Sigmoid colon (tissue), 7 donors: ENCODE measurements around the gene SLC36A1. TPM values are rescaled to one million over a fixed set of nuclear protein-coding genes. Genes with fewer than 3 reads are reported as not detected.
A peak's percentile ranks its signal among the peaks of the same experiment; 100 is the strongest.

ENCODE experiments used
- DNase-seq: peaks from one replicate; pipeline ENCODE4 v3.0.0-alpha.2; 2019
- H3K27ac ChIP-seq, 4 donors: fragments of 200-600 bp; sonication (generic); one replicate each; pipeline ENCODE4 v1.5.1; 2016 to 2019; ENCODE audit warnings: mild to moderate bottlenecking in 1 of 4
- H3K27me3 ChIP-seq, 3 donors: fragments of 200-600 bp; sonication (generic); one replicate each; pipeline ENCODE4 v1.5.1; 2019; ENCODE audit warnings: mild to moderate bottlenecking in 1 of 3
- H3K36me3 ChIP-seq, 4 donors: fragments of 200-600 bp; sonication (generic); one replicate each; pipeline ENCODE4 v1.5.1; 2016 to 2019
- H3K4me1 ChIP-seq, 4 donors: fragments of 200-600 bp; sonication (generic); one replicate each; pipeline ENCODE4 v1.5.1; 2017 to 2019
- H3K4me3 ChIP-seq, 4 donors: fragments of 200-600 bp; sonication (generic); one replicate each; pipeline ENCODE4 v1.5.1; 2017 to 2019; ENCODE audit warnings: mild to moderate bottlenecking in 2 of 4, moderate library complexity in 1 of 4
- H3K9me3 ChIP-seq, 4 donors: fragments of 200-600 bp in 3 of 4; sonication (generic) in 3 of 4; one replicate each; pipeline versions ENCODE4 v1.5.1 to v1.6.1; 2013 to 2019
- EP300 ChIP-seq, 4 donors: sonication (generic); formaldehyde crosslinking; IDR thresholded peaks; one replicate each; pipeline ENCODE4 v1.6.1; 2017; ENCODE audit warnings: antibody characterized with exemption in 4 of 4
- POLR2A ChIP-seq, 2 donors: fragments of 450-650 bp; IDR thresholded peaks; one replicate each; pipeline ENCODE4 v1.6.1; 2016; ENCODE audit warnings: antibody characterized with exemption in 2 of 2, mild to moderate bottlenecking in 2 of 2, moderate library complexity in 2 of 2
- POLR2AphosphoS5 ChIP-seq, 4 donors: sonication (generic); formaldehyde crosslinking; IDR thresholded peaks; one replicate each; pipeline ENCODE4 v1.6.1; 2017; ENCODE audit warnings: antibody characterized with exemption in 4 of 4
- WGBS, 2 donors: extraction: QIAGEN DNeasy Blood & Tissue Kit; methylation state at CpG; one replicate each; pipeline ENCODE4 v1.1.7; 2013; 5-methylcytosine and 5-hydroxymethylcytosine counted together
- intact Hi-C: fragments of 100-400 bp; cut with DNase I; formaldehyde crosslinking; loops from one replicate; pipeline ENCODE4 v1.15.1; 2023
- polyA plus RNA-seq, 3 donors: library from polyadenylated mRNA; stranded (reverse); fragments of 200-250 nt; gene quantifications; one replicate each; pipeline ENCODE4 v1.2.3, GENCODE V29; 2013
- total RNA-seq, 4 donors: library from RNA; depleted of rRNA; stranded (reverse); fragments of >200 nt; gene quantifications; one replicate each; pipeline ENCODE4 v1.1.0, GENCODE V29; 2016
- TF ChIP-seq, protein P1 (sequence below), 4 experiments: fragments of 450-650 bp in 3 of 4; fragments of 200-600 bp in 1 of 4; IDR thresholded peaks; one replicate each; pipeline ENCODE4 v1.5.1; 2016 to 2019; ENCODE audit warnings: antibody characterized with exemption in 4 of 4, mild to moderate bottlenecking in 3 of 4, moderate library complexity in 2 of 4
- donor health status: healthy with polysubstance abuse.
- donor health status: Bipolar disorder and iron deficiency.
- donor health status: healthy.

The SLC36A1 gene
- total RNA-seq = 1 to 10 TPM; 6.9 to 9.7 (median 8.6) TPM
- polyA plus RNA-seq = 1 to 10 TPM; 4.4 to 8.6 (median 6.6) TPM

DNA sequence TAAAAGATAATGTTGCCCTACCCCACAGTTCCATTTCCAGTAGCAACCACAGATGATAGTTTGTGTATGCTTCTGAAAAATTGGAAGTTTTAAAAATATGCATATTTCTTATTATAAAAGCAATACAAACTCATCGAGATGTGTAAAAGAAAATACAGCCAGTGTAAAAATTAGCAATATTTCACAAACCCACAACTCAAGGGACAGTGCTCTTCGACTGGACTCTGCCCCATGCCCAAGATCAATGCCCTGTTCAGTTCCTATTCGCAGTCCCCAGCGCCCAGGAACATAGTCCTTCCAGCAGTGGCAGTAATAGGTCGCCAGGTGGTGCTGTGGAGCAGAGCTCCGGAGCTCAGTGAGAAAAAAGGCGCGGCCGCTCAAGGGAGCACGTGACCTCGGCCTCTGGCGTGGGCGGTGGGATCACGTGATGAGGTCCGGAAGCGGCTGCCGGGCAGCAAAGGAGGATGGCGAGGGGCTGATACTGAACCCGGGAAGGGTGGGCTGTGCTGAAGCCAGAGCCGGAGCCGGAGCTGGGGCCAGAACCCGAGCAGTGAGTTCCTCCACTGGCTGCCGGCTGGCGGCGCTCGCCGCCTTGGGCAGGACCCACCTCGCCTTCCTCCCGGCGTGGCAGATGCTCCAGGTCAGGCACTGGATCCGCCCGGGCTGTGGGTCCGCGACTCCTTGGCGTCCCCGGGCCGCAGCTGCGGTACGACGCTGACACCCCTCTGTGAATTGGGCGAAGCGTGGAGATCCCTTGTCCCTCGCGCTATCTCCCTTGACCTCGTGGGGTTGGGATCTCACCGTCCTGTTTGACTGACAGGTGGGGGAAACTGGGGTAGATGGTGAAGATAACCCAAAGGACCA, at the start of gene SLC36A1:
TSS of gene SLC36A1 (plus strand) at position 430 of the 864 bp plus-strand sequence. CDS start 11,190 bp downstream, outside the sequence.
- no peak for TF ChIP-seq EP300 (IDR thresholded peaks at IDR 0.05)
- TF ChIP-seq POLR2A (IDR thresholded peaks at IDR 0.05) = peak in 1 of 2 donors; percentile 22
- TF ChIP-seq, protein P1, sequence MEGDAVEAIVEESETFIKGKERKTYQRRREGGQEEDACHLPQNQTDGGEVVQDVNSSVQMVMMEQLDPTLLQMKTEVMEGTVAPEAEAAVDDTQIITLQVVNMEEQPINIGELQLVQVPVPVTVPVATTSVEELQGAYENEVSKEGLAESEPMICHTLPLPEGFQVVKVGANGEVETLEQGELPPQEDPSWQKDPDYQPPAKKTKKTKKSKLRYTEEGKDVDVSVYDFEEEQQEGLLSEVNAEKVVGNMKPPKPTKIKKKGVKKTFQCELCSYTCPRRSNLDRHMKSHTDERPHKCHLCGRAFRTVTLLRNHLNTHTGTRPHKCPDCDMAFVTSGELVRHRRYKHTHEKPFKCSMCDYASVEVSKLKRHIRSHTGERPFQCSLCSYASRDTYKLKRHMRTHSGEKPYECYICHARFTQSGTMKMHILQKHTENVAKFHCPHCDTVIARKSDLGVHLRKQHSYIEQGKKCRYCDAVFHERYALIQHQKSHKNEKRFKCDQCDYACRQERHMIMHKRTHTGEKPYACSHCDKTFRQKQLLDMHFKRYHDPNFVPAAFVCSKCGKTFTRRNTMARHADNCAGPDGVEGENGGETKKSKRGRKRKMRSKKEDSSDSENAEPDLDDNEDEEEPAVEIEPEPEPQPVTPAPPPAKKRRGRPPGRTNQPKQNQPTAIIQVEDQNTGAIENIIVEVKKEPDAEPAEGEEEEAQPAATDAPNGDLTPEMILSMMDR (IDR thresholded peaks at IDR 0.05) = peak; percentile 90 to 97 (median 96)
- peak; percentile 64 to 80 (median 80) for TF ChIP-seq POLR2AphosphoS5 (IDR thresholded peaks at IDR 0.05)
- no peaks in the 10 kb centered on the region for H3K9me3 ChIP-seq
- no peaks in the 10 kb centered on the region for H3K36me3 ChIP-seq
- intact Hi-C loops = loop anchor here (1.0 to 2.0 kb wide), 3 partner anchors 53 to 295 kb away; no protein-coding TSS in a partner anchor
- H3K27ac ChIP-seq = peak within 1 kb of the TSS; percentile 72 to 78 (median 76)
- peak; percentile 97 for DNase-seq
- peak within 1 kb of the TSS; percentile 69 to 84 (median 79) for H3K4me3 ChIP-seq
- WGBS, 2 donors = 0 to 1% methylated on average over 46 of the region's 46 CpGs
- no peaks in the 10 kb centered on the region for H3K27me3 ChIP-seq
- H3K4me1 ChIP-seq = peaks cover 0 to 15% (median 10%) of the 10 kb centered on the region in 4 donors

DNA sequence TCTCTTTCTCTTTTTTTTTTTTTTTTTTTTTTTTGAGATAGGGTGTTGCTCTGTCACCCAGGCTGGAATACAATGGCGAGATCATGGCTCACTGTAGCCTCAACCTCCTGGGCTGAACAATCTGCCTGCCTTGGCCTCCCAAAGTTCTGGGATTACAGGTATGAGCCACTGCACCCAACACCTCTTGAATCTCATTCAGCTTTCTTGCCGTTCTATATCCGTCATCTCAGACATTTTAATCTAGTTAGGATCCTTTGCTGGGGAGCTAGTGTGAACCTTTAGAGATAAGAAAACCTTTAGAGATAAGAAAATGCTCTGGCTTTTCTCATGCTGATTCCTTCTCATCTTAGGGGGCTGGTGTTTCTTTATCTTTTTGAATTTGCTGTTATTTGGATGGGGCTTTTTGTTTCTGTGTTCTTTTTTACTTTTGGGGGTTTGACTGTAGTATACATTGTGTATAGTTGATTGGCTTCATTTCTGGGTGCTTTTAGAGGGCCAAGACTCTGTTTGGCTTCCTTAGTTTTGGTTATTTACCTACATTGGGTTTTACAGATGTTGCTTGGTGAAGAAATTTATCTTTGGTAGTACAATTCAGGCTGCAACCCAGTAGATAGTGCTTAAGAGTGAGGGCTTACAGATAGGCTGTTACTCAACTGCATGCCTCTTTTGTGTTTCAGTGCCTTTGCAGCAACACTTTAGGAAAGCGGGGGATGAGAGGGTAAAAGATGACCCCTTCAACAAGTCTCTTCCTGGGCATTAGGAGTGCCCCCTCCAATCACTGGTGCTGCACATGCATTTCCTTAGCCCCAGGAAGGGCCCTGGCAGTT, 41.9 kb upstream of the SLC36A1 start:
- Histone ChIP-seq H3K4me3 (no peak overlapping the region), H3K27me3 (no peaks in the 10 kb centered on the region), H3K4me1 (no peaks in the 10 kb centered on the region), H3K27ac (no peak overlapping the region), H3K36me3 (no peaks in the 10 kb centered on the region), H3K9me3 (no peaks in the 10 kb centered on the region)
- TF ChIP-seq POLR2A (IDR thresholded peaks at IDR 0.05) (no peak), POLR2AphosphoS5 (IDR thresholded peaks at IDR 0.05) (no peak), EP300 (IDR thresholded peaks at IDR 0.05) (no peak)
- TF ChIP-seq, protein P1 (IDR thresholded peaks at IDR 0.05) = no peak
- intact Hi-C loops = no loop called here
- DNase-seq = no peak
- 77 to 80% methylated on average over 4 of the region's 4 CpGs for WGBS, 2 donors

DNA sequence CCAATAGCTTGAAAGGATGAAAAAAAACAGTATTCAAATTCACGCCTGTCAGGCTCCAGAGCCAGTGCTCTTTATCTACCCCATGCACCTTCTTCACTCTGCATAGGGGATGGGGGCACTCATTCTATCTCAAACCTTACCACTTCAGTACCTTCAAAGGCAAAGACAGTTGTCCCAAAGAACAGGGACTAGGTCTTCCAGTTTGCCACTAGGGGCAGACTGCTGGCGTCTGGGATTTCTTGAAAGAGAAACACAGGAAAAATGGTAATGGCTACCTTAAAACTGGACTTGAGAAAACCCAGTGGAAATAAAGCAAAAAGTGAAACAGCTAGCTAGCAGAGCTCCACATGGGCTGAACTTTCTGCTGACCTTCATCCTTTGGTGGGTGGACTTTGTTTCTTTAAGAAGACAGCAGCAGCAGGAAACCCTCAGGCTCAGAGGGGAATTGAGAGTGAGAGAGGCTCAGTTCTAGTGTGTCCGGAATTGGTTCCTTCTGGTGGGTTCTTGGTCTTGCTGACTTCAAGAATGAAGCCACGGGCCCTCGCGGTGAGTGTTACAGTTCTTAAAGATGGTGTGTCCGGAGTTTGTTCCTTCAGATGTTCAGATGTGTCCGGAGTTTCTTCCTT, 41.0 kb upstream of the SLC36A1 start:
- no peak for DNase-seq
- Histone ChIP-seq H3K27ac (no peak overlapping the region), H3K4me3 (no peak overlapping the region), H3K4me1 (no peaks in the 10 kb centered on the region), H3K36me3 (no peaks in the 10 kb centered on the region), H3K27me3 (no peaks in the 10 kb centered on the region), H3K9me3 (no peaks in the 10 kb centered on the region)
- intact Hi-C loops = no loop called here
- 79 to 82% methylated on average over 8 of the region's 8 CpGs for WGBS, 2 donors
- TF ChIP-seq, protein P1 (IDR thresholded peaks at IDR 0.05) = no peak
- TF ChIP-seq POLR2A (IDR thresholded peaks at IDR 0.05) (no peak), POLR2AphosphoS5 (IDR thresholded peaks at IDR 0.05) (no peak), EP300 (IDR thresholded peaks at IDR 0.05) (no peak)

DNA sequence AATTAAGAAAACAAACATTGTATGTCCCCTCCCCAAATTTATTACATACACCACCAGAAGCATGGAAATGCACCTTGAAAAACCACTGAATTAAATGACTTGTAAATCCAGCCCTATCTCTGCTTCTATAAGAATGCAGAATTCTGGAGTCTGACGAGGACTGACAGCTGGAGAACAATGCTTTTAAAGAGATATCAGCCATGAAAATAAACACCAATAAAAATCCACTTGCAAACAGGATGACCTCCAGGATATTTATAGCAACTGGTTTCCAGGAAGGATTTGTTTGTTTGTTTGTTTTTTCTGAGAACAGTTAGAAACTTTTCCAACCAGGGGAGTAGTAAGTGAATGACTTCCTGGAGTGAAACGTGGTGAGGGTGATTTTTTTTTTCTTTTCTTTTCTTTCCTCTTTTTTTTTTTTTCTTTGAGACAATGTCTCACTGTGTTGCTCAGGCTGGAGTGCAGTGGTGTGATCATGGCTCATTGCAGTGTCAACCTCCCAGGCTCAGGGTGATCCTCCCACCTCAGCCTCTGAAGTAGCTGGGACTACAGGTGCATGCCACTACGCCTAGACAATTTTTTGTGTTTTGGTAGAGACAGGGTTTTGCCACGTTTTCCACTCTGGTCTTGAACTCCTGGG, 38.7 kb upstream of the SLC36A1 start:
- Histone ChIP-seq H3K27ac (no peak overlapping the region), H3K9me3 (no peaks in the 10 kb centered on the region), H3K4me1 (no peaks in the 10 kb centered on the region), H3K36me3 (no peaks in the 10 kb centered on the region), H3K27me3 (peaks cover 0 to 3% (median 0%) of the 10 kb centered on the region in 3 donors), H3K4me3 (no peak overlapping the region)
- 22 to 39% methylated on average over 4 of the region's 4 CpGs for WGBS, 2 donors
- no peak for DNase-seq
- TF ChIP-seq POLR2AphosphoS5 (IDR thresholded peaks at IDR 0.05) = no peak
- TF ChIP-seq, protein P1 (IDR thresholded peaks at IDR 0.05) = no peak
- TF ChIP-seq EP300 (IDR thresholded peaks at IDR 0.05) = no peak
- intact Hi-C loops = no loop called here
